Gastroesophageal sphincter (tissue), 3 donors: ENCODE measurements around the gene HSD17B3.

Source experiments
- EP300 ChIP-seq: sonication (generic); formaldehyde crosslinking; IDR thresholded peaks from one replicate; pipeline ENCODE4 v1.6.1; 2017; ENCODE audit warnings: antibody characterized with exemption, mild to moderate bottlenecking
- POLR2A ChIP-seq, 2 donors: fragments of 450-650 bp; IDR thresholded peaks; one replicate each; pipeline ENCODE4 v1.6.1; 2017; ENCODE audit warnings: antibody characterized with exemption in 2 of 2, mild to moderate bottlenecking in 2 of 2, moderate library complexity in 1 of 2
- POLR2AphosphoS5 ChIP-seq: sonication (generic); formaldehyde crosslinking; IDR thresholded peaks from one replicate; pipeline ENCODE4 v1.6.1; 2017; ENCODE audit warnings: antibody characterized with exemption
- TF ChIP-seq, protein P1 (sequence below), 4 experiments: fragments of 200-600 bp in 2 of 4; fragments of 450-650 bp in 2 of 4; sonication (generic) in 1 of 4; IDR thresholded peaks; one replicate each; pipeline ENCODE4 v1.5.1; 2017 to 2019; ENCODE audit warnings: antibody characterized with exemption in 4 of 4, mild to moderate bottlenecking in 2 of 4, moderate library complexity in 2 of 4

DNA sequence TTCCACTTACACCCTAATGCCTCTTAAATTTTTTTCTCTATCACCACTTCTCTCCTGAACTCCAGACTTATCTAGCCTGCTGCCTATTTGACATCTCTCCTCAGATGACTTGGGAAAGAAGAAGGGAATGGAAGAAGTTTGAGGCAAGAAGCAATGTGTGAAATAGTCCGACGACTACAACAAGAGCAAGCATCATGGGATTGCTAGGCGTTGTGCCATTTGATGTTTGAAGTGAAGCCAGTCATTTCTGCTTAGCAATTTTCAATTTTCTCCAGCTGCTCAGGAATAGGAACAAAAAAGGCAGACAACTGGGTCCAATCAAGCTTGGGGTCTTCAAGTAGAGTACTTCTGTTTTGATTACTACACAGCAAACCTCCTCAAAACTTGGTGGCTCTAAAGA lies 106.4 kb downstream of the HSD17B3 start:
- no peak for TF ChIP-seq POLR2AphosphoS5
- TF ChIP-seq, protein P1, sequence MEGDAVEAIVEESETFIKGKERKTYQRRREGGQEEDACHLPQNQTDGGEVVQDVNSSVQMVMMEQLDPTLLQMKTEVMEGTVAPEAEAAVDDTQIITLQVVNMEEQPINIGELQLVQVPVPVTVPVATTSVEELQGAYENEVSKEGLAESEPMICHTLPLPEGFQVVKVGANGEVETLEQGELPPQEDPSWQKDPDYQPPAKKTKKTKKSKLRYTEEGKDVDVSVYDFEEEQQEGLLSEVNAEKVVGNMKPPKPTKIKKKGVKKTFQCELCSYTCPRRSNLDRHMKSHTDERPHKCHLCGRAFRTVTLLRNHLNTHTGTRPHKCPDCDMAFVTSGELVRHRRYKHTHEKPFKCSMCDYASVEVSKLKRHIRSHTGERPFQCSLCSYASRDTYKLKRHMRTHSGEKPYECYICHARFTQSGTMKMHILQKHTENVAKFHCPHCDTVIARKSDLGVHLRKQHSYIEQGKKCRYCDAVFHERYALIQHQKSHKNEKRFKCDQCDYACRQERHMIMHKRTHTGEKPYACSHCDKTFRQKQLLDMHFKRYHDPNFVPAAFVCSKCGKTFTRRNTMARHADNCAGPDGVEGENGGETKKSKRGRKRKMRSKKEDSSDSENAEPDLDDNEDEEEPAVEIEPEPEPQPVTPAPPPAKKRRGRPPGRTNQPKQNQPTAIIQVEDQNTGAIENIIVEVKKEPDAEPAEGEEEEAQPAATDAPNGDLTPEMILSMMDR (IDR thresholded peaks at IDR 0.05), result no peak
- TF ChIP-seq POLR2A (IDR thresholded peaks at IDR 0.05), result no peak
- no peak for TF ChIP-seq EP300
